OCI-LY3 (cell line): ENCODE results near the gene DHTKD1.

Experiments
- H2AFZ ChIP-seq: fragments of 200-600, 300-600 bp; shearing (Covaris generic); 2 replicates; pipeline ENCODE4 v1.6.0; 2014; ENCODE audit warnings: antibody characterized with exemption, low read depth, low read length
- H3K27ac ChIP-seq: fragments of 200-600, 300-600 bp; sonication (generic); 2 replicates; pipeline ENCODE4 v1.5.1; 2014; ENCODE audit warnings: mild to moderate bottlenecking, low read length, moderate library complexity, mixed read lengths
- H3K27me3 ChIP-seq: fragments of 200-600, 300-600 bp; sonication (generic); 2 replicates; pipeline ENCODE4 v1.6.1; 2014; ENCODE audit warnings: low read depth, low read length, mixed read lengths
- H3K36me3 ChIP-seq: fragments of 200-600, 300-600 bp; sonication (generic); replicated peaks from 2 replicates; pipeline ENCODE3; 2014; ENCODE audit warnings: low read depth, low read length, mixed read lengths
- H3K4me1 ChIP-seq: fragments of 300-600, 200-600 bp; sonication (generic); 2 replicates; pipeline ENCODE4 v1.6.1; 2014; ENCODE audit warnings: low read length, mixed read lengths
- H3K4me2 ChIP-seq: fragments of 200-600, 300-600 bp; sonication (generic); 2 replicates; pipeline ENCODE4 v1.6.1; 2014; ENCODE audit warnings: low read length, mixed read lengths
- H3K4me3 ChIP-seq: fragments of 300-600, 200-600 bp; sonication (generic); 2 replicates; pipeline ENCODE4 v1.5.1; 2014; ENCODE audit warnings: antibody characterized with exemption, mild to moderate bottlenecking, low read length, moderate library complexity
- H3K79me2 ChIP-seq: fragments of 300-600, 200-600 bp; shearing (Covaris generic); 2 replicates; pipeline ENCODE4 v1.6.1; 2014; ENCODE audit warnings: mild to moderate bottlenecking, low read length, mixed read lengths
- H3K9ac ChIP-seq: fragments of 300-600, 200-600 bp; shearing (Covaris generic); 2 replicates; pipeline ENCODE4 v1.6.0; 2014; ENCODE audit warnings: mild to moderate bottlenecking, low read length, moderate library complexity
- H3K9me3 ChIP-seq: fragments of 200-600, 300-600 bp; shearing (Covaris generic); 2 replicates; pipeline ENCODE4 v1.6.1; 2014; ENCODE audit warnings: low read length, mixed read lengths; ENCODE audit not compliant: insufficient read depth
- H4K20me1 ChIP-seq: fragments of 200-600, 300-600 bp; sonication (generic); 2 replicates; pipeline ENCODE4 v1.6.1; 2016; ENCODE audit warnings: low read length, mixed read lengths; ENCODE audit not compliant: insufficient read depth
- EZH2phosphoT487 ChIP-seq: fragments of 200-600 bp; shearing (Covaris generic); IDR thresholded peaks from 2 replicates; pipeline ENCODE4 v1.6.1; 2018; ENCODE audit warnings: antibody characterized with exemption, mixed run types, low read depth
- TF ChIP-seq, protein P1 (sequence below): fragments of 200-600, 300-600 bp; sonication (generic); IDR thresholded peaks from 2 replicates; pipeline ENCODE4 v1.5.1; 2014; ENCODE audit warnings: antibody characterized with exemption, low read length, low read depth

Gene DHTKD1

DNA sequence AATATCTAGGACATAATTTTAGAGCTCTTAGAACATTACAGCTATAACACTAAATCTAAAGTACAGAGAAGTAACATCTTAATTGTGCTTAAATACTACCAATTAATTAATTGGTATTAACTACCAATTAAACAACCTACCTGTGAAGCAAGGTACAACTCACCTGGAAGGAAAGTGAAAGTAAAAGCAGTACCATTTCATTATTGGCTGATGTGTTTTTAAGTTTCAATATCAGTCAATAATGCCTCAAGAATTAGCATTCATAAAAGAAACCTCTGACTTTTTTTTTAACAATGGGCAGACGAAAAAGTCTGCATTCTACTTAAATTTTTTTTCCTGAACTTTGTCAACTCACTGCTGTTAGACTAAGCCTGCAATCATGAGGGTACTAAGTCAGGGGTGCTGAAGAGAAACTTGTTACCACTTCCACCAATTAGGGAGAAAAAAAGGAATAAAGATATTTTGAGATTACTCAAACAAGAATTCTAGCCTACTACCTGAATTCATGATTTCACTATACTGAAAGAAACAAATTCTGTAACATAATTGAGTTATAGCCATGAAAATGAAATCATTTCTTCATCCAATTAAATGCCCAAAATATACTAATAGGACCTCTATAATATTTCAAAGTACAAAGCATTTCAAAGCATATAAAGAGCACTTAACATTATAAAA, 46.0 kb upstream of the DHTKD1 start:
- H3K27ac ChIP-seq, result peak overlapping the region; percentile 73
- H2AFZ ChIP-seq, result no peak overlapping the region
- H3K36me3 ChIP-seq, result peaks cover 19% of the 10 kb centered on the region
- no peak for TF ChIP-seq EZH2phosphoT487
- TF ChIP-seq, protein P1, sequence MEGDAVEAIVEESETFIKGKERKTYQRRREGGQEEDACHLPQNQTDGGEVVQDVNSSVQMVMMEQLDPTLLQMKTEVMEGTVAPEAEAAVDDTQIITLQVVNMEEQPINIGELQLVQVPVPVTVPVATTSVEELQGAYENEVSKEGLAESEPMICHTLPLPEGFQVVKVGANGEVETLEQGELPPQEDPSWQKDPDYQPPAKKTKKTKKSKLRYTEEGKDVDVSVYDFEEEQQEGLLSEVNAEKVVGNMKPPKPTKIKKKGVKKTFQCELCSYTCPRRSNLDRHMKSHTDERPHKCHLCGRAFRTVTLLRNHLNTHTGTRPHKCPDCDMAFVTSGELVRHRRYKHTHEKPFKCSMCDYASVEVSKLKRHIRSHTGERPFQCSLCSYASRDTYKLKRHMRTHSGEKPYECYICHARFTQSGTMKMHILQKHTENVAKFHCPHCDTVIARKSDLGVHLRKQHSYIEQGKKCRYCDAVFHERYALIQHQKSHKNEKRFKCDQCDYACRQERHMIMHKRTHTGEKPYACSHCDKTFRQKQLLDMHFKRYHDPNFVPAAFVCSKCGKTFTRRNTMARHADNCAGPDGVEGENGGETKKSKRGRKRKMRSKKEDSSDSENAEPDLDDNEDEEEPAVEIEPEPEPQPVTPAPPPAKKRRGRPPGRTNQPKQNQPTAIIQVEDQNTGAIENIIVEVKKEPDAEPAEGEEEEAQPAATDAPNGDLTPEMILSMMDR, result no peak
- H3K4me3 ChIP-seq, result peak overlapping the region; percentile 49
- H3K4me2 ChIP-seq, result peak overlapping the region; percentile 82
- peaks cover 63% of the 10 kb centered on the region for H4K20me1 ChIP-seq
- peaks cover 93% of the 10 kb centered on the region for H3K79me2 ChIP-seq
- no peaks in the 10 kb centered on the region for H3K9me3 ChIP-seq
- no peak overlapping the region for H3K9ac ChIP-seq
- H3K4me1 ChIP-seq, result peaks cover 36% of the 10 kb centered on the region
- H3K27me3 ChIP-seq, result no peaks in the 10 kb centered on the region

DNA sequence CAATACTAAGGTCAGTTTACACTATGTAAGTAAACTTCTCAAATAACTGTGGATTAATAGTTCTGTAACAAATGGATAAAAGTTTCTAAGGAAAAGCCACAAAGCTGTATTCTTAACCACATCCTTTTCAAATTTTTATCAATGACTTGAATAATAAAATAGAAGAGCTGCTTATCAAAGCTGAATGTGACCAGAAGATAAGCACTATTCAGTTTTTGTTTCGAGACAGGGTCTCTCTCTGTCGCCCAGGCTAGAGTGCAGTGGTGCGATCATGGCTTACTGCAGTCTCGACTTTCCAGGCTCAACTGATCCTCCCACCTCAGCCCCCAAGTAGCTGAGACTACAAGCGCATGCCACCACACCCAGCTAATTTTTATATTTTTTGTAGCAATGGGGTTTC, 43.2 kb upstream of the DHTKD1 start:
- H3K27ac ChIP-seq, result no peak overlapping the region
- peaks cover 64% of the 10 kb centered on the region for H4K20me1 ChIP-seq
- no peaks in the 10 kb centered on the region for H3K9me3 ChIP-seq
- H3K36me3 ChIP-seq, result peaks cover 32% of the 10 kb centered on the region
- H3K27me3 ChIP-seq, result no peaks in the 10 kb centered on the region
- H3K79me2 ChIP-seq, result peaks cover 84% of the 10 kb centered on the region
- peaks cover 34% of the 10 kb centered on the region for H3K4me1 ChIP-seq
- no peak overlapping the region for H3K9ac ChIP-seq
- H3K4me3 ChIP-seq, result no peak overlapping the region
- no peak overlapping the region for H3K4me2 ChIP-seq
- no peak overlapping the region for H2AFZ ChIP-seq
- no peak for TF ChIP-seq EZH2phosphoT487
- TF ChIP-seq, protein P1, result no peak

DNA sequence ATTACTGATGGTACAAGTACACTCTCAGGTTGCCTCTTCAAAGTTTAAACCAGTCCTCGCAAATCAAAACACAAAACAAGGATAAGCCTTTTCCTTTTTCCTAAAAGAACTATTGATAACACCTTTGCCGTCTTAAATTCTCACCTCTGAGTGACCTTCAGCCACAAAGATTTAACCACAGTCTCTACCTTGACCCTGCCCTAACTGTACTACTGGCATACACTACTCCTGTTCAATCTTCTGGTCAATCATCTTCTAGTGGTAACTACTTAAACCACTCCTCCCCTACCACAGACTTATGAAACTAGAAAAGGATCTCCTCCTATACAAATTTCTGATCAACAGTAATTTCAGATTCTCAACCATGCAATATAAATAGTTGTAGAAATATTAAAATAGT, 41.2 kb upstream of the DHTKD1 start:
- Histone ChIP-seq H2AFZ (no peak overlapping the region), H3K27me3 (no peaks in the 10 kb centered on the region), H4K20me1 (peaks cover 53% of the 10 kb centered on the region), H3K4me2 (no peak overlapping the region), H3K9ac (no peak overlapping the region), H3K27ac (no peak overlapping the region), H3K36me3 (peaks cover 26% of the 10 kb centered on the region), H3K4me3 (no peak overlapping the region), H3K9me3 (no peaks in the 10 kb centered on the region), H3K4me1 (peaks cover 15% of the 10 kb centered on the region), H3K79me2 (peaks cover 74% of the 10 kb centered on the region)
- TF ChIP-seq, protein P1, result no peak
- no peak for TF ChIP-seq EZH2phosphoT487

DNA sequence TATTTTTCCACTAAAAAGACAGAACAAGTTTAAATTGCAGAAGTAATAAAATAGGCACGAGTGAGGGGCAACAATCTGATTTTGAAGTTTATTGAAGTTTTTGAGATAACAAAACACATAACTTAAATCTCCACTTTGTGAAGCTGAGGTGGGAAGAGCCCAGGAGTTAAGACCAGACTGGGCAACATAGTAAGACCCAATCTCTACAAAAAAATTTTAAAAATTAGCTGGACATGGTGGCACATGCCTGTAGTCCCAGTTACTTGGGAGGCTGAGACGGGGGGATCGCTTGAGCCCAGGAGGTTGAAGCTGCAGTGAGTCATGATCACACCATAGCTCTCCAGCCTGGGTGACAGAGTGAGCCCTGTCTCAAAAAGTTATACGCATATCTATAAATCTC, 37.4 kb upstream of the DHTKD1 start:
- Histone ChIP-seq H3K9ac (no peak overlapping the region), H3K79me2 (peaks cover 69% of the 10 kb centered on the region), H2AFZ (no peak overlapping the region), H3K4me3 (no peak overlapping the region), H4K20me1 (peaks cover 47% of the 10 kb centered on the region), H3K4me2 (no peak overlapping the region), H3K27ac (no peak overlapping the region), H3K9me3 (no peaks in the 10 kb centered on the region), H3K27me3 (no peaks in the 10 kb centered on the region), H3K4me1 (no peaks in the 10 kb centered on the region), H3K36me3 (peaks cover 33% of the 10 kb centered on the region)
- TF ChIP-seq, protein P1, result no peak
- TF ChIP-seq EZH2phosphoT487, result no peak
